ENCODE data around the gene RAD18. TPM values are rescaled to one million over a fixed set of nuclear protein-coding genes. Genes with fewer than 3 reads are reported as not detected.

RAD18 gene
- total RNA-seq, 2 donors from 2014 or later, result 18.2 to 20.8 TPM

DNA sequence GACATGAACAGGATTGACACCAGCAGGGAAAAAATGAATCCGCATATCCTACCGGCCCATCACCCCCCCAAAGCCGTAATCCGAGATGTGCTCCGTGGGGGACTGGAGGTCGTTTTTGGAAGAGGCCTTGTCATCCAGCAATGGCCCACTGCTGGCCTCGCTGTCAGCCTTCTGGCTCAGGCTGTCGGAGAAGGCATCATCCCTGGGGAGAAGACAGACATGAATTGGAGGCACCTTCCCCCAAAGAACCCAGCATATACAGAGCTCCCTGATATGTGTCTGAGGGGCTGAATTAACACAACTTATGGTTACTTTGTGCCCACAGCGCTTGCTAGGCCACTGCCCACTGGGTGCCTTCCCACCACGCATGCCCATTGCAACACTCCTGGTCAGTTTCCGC is 29.6 kb upstream of the RAD18 start:
- Histone ChIP-seq H3K36me3 (ENCODE audit: control insufficient read depth, insufficient read depth, low read length) (no peaks in the 10 kb centered on the region), H3K27me3 (ENCODE audit: control insufficient read depth, insufficient read depth, low read length, poor library complexity, severe bottlenecking) (no peaks in the 10 kb centered on the region), H3K9me3 (ENCODE audit: control insufficient read depth, low read length) (no peaks in the 10 kb centered on the region), H3K9ac (ENCODE audit: extremely low read depth, low read length, poor library complexity, severe bottlenecking) (no peak overlapping the region), H3K4me1 (ENCODE audit: control insufficient read depth, insufficient read depth, low read length) (no peaks in the 10 kb centered on the region), H3K4me3 (ENCODE audit: low read length) (no peak overlapping the region), H3K27ac (ENCODE audit: low read depth, low read length) (peak overlapping the region; percentile 24)
- no peaks in the 10 kb centered on the region for H3K27me3 Mint-ChIP-seq (ENCODE audit: insufficient read depth)
- TF ChIP-seq, protein P1, sequence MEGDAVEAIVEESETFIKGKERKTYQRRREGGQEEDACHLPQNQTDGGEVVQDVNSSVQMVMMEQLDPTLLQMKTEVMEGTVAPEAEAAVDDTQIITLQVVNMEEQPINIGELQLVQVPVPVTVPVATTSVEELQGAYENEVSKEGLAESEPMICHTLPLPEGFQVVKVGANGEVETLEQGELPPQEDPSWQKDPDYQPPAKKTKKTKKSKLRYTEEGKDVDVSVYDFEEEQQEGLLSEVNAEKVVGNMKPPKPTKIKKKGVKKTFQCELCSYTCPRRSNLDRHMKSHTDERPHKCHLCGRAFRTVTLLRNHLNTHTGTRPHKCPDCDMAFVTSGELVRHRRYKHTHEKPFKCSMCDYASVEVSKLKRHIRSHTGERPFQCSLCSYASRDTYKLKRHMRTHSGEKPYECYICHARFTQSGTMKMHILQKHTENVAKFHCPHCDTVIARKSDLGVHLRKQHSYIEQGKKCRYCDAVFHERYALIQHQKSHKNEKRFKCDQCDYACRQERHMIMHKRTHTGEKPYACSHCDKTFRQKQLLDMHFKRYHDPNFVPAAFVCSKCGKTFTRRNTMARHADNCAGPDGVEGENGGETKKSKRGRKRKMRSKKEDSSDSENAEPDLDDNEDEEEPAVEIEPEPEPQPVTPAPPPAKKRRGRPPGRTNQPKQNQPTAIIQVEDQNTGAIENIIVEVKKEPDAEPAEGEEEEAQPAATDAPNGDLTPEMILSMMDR (conservative IDR thresholded peaks at IDR 0.05), result no peak
- no peak for DNase-seq
- H3K9me3 Mint-ChIP-seq, result no peaks in the 10 kb centered on the region
- H3K4me3 Mint-ChIP-seq, result no peak overlapping the region
- WGBS, 2 experiments (ENCODE audit: insufficient coverage in 1 of 2, insufficient read length in 1 of 2), result 78 to 100% methylated on average over 1 to 11 of the region's 11 CpGs
- no peaks in the 10 kb centered on the region for H3K36me3 Mint-ChIP-seq (ENCODE audit: low read depth)
- no peak overlapping the region for H3K27ac Mint-ChIP-seq
- H3K4me1 Mint-ChIP-seq, result no peaks in the 10 kb centered on the region

DNA sequence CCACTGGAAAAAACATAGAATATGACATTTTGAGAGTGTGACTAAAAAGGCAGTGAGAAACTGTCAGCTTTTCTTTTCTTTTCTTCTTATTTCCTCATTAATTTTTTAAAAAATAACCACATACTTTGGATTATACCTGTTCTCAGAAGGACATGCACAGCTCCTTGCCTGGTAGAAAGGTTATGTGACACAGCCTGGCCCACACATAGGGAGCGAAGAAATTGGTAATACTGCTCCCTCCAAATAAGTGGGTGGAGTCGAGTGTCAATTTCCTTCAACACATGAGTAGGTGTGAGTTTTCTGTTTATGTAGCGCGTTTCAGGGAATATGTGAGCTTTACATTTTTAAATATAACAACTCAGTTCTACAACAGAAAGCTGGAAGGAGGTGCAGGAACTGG is 28.9 kb upstream of the RAD18 start:
- Histone ChIP-seq H3K27me3 (ENCODE audit: control insufficient read depth, insufficient read depth, low read length, poor library complexity, severe bottlenecking) (no peaks in the 10 kb centered on the region), H3K9me3 (ENCODE audit: control insufficient read depth, low read length) (no peaks in the 10 kb centered on the region), H3K36me3 (ENCODE audit: control insufficient read depth, insufficient read depth, low read length) (no peaks in the 10 kb centered on the region), H3K4me3 (ENCODE audit: low read length) (no peak overlapping the region), H3K27ac (ENCODE audit: low read depth, low read length) (no peak overlapping the region), H3K4me1 (ENCODE audit: control insufficient read depth, insufficient read depth, low read length) (no peaks in the 10 kb centered on the region), H3K9ac (ENCODE audit: extremely low read depth, low read length, poor library complexity, severe bottlenecking) (no peak overlapping the region)
- Mint-ChIP-seq H3K36me3 (ENCODE audit: low read depth) (no peaks in the 10 kb centered on the region), H3K4me3 (no peak overlapping the region), H3K27me3 (ENCODE audit: insufficient read depth) (no peaks in the 10 kb centered on the region), H3K4me1 (no peaks in the 10 kb centered on the region), H3K9me3 (no peaks in the 10 kb centered on the region), H3K27ac (no peak overlapping the region)
- TF ChIP-seq, protein P1 (conservative IDR thresholded peaks at IDR 0.05), result no peak
- WGBS, 2 experiments (ENCODE audit: insufficient coverage in 1 of 2, insufficient read length in 1 of 2), result 83 to 91% methylated on average over 1 to 2 of the region's 4 CpGs
- DNase-seq, result no peak

DNA sequence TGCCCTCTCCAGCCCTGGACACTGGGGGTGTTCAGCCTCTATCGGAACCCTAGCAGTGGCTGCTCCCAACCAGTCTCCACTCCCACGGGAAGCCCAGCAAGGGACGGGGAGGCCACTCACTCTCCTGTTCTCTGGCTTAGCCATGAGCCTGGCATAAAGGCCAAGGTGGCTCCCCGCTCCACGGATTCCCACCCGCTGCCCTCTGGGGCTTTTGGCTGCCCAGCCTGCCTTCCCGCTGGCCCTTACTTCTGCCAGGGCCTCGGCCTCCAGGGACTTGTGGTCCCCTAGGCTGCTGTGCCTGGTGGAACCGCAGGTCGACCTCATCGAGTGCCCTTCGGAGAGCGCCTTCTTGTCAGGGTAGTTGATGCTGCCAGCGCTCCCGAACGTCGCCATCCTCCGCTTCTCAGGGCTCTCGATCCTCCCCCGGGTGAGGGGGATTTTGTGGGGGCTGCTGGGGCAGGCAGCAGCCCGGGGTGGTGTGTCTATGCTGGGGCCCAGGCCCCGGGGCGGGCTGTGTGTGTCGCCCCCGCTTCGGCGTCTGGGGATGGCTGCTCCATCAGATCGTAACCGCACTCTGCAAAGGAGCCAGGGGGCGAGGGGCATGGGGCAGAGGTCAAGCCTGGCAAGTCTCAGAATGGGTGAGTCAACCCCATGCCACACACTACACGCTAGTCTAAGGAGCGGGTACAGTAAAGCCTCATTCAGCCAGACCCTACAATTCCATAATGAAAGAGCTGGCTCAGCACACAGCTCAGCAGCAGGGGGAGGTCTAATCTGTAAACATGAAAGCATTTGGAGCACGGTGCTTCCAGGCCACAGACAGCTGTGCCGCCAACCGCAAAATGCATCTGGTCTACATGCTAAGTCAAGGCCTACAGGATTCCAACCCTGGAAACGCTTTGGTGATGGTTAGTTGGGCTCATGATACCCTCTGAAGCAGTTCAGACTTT is 27.3 kb upstream of the RAD18 start:
- no peak for DNase-seq
- WGBS, 2 experiments (ENCODE audit: insufficient coverage in 1 of 2, insufficient read length in 1 of 2), result 93 to 96% methylated on average over 6 to 36 of the region's 36 CpGs
- Histone ChIP-seq H3K36me3 (ENCODE audit: control insufficient read depth, insufficient read depth, low read length) (no peaks in the 10 kb centered on the region), H3K27ac (ENCODE audit: low read depth, low read length) (no peak overlapping the region), H3K9ac (ENCODE audit: extremely low read depth, low read length, poor library complexity, severe bottlenecking) (no peak overlapping the region), H3K4me3 (ENCODE audit: low read length) (no peak overlapping the region), H3K9me3 (ENCODE audit: control insufficient read depth, low read length) (no peaks in the 10 kb centered on the region), H3K4me1 (ENCODE audit: control insufficient read depth, insufficient read depth, low read length) (no peaks in the 10 kb centered on the region), H3K27me3 (ENCODE audit: control insufficient read depth, insufficient read depth, low read length, poor library complexity, severe bottlenecking) (no peaks in the 10 kb centered on the region)
- TF ChIP-seq, protein P1 (conservative IDR thresholded peaks at IDR 0.05), result no peak
- H3K27ac Mint-ChIP-seq, result no peak overlapping the region
- H3K9me3 Mint-ChIP-seq, result no peaks in the 10 kb centered on the region
- H3K4me1 Mint-ChIP-seq, result no peaks in the 10 kb centered on the region
- no peaks in the 10 kb centered on the region for H3K36me3 Mint-ChIP-seq (ENCODE audit: low read depth)
- no peak overlapping the region for H3K4me3 Mint-ChIP-seq
- H3K27me3 Mint-ChIP-seq (ENCODE audit: insufficient read depth), result no peaks in the 10 kb centered on the region
